ENCODE measurements around the gene SERPINE2.

- TF ChIP-seq CTCF (IDR thresholded peaks at IDR 0.05) (no peak), POLR2A (IDR thresholded peaks at IDR 0.05) (no peak), POLR2AphosphoS5 (IDR thresholded peaks at IDR 0.05) (no peak)
Measured at GRCh38 chr2:224058048-224058775, 19.1 kb upstream of the SERPINE2 start.
